Keratinocyte (primary cell): ENCODE measurements around the gene CPNE1. TPM values are rescaled to one million over a fixed set of nuclear protein-coding genes. Genes with fewer than 3 reads are reported as not detected.

ENCODE experiments used
- DNase-seq: peaks from one replicate; pipeline ENCODE4 v3.0.0-alpha.2; 2011; ENCODE audit warnings: low read depth, missing footprints, low spot score
- FAIRE-seq: peaks from 2 replicates; lab custom pipeline; 2011; peaks lifted over from hg19 to GRCh38; lab: Jason Lieb, UNC
- H2AFZ ChIP-seq: 2 replicates; pipeline ENCODE4 v1.6.0; 2012; ENCODE audit warnings: low read length, control low read depth, inconsistent platforms; ENCODE audit not compliant: control insufficient read depth
- H3K27ac ChIP-seq: 2 replicates; pipeline ENCODE4 v1.5.1; 2011; ENCODE audit warnings: low read length; ENCODE audit not compliant: control insufficient read depth, insufficient read depth
- H3K27me3 ChIP-seq: 3 replicates; pipeline ENCODE4 v1.6.0; 2011; ENCODE audit warnings: low read length; ENCODE audit not compliant: control insufficient read depth, insufficient read depth; ENCODE audit errors: extremely low read depth
- H3K36me3 ChIP-seq, 2 experiments: 2 replicates in 1 of 2; 3 replicates in 1 of 2; pipeline ENCODE4 v1.5.1; 2011; ENCODE audit warnings: low read length in 2 of 2, mild to moderate bottlenecking in 1 of 2; ENCODE audit not compliant: control insufficient read depth in 2 of 2, insufficient read depth in 2 of 2; ENCODE audit errors: extremely low read depth in 1 of 2
- H3K4me1 ChIP-seq: 3 replicates; pipeline ENCODE4 v1.5.1; 2011; ENCODE audit warnings: low read length; ENCODE audit not compliant: control insufficient read depth, insufficient read depth; ENCODE audit errors: extremely low read depth
- H3K4me2 ChIP-seq: 3 replicates; pipeline ENCODE4 v1.6.0; 2011; ENCODE audit warnings: low read depth, low read length; ENCODE audit not compliant: control insufficient read depth, insufficient read depth; ENCODE audit errors: extremely low read depth
- H3K4me3 ChIP-seq, 3 experiments: fragments of 200-600 bp in 1 of 3; sonication (generic) in 1 of 3; 2 replicates in 2 of 3; 3 replicates in 1 of 3; pipeline ENCODE4 v1.5.1; 2011 to 2016; ENCODE audit warnings: low read length in 3 of 3, mild to moderate bottlenecking in 3 of 3, control low read depth in 2 of 3, inconsistent platforms in 1 of 3, low read depth in 1 of 3, mixed read lengths in 1 of 3, mixed run types in 1 of 3, moderate library complexity in 1 of 3; ENCODE audit not compliant: control insufficient read depth in 2 of 3, insufficient read depth in 2 of 3; ENCODE audit errors: extremely low read depth in 1 of 3
- H3K79me2 ChIP-seq: 2 replicates; pipeline ENCODE4 v1.6.0; 2012; ENCODE audit warnings: low read length; ENCODE audit not compliant: control insufficient read depth, insufficient read depth
- H3K9ac ChIP-seq: 3 replicates; pipeline ENCODE4 v1.6.0; 2011; ENCODE audit warnings: low read length; ENCODE audit not compliant: control insufficient read depth, insufficient read depth; ENCODE audit errors: extremely low read depth
- H3K9me1 ChIP-seq: 3 replicates; pipeline ENCODE4 v1.6.0; 2011; ENCODE audit warnings: low read length; ENCODE audit not compliant: control insufficient read depth, insufficient read depth; ENCODE audit errors: extremely low read depth
- H3K9me3 ChIP-seq: 2 replicates; pipeline ENCODE4 v1.5.1; 2012; ENCODE audit warnings: low read depth, low read length; ENCODE audit not compliant: control insufficient read depth
- H4K20me1 ChIP-seq: 3 replicates; pipeline ENCODE4 v1.6.0; 2011; ENCODE audit warnings: low read length; ENCODE audit not compliant: control insufficient read depth, insufficient read depth; ENCODE audit errors: extremely low read depth
- EZH2 ChIP-seq: IDR thresholded peaks from one replicate; pipeline ENCODE4 v1.6.1; 2012; ENCODE audit warnings: inconsistent platforms, mild to moderate bottlenecking, low read length, moderate library complexity
- dilution Hi-C: fragments of 300-500 bp; cut with MboI; formaldehyde crosslinking; loops from one replicate; pipeline ENCODE4 v1.7.0; 2020; ENCODE audit warnings: low sequenced_read_pairs; ENCODE audit not compliant: extremely low pct_ligation_motif_present
- polyA plus RNA-seq, 5 experiments: library from polyadenylated mRNA; depleted of rRNA in 3 of 5; stranded (reverse) in 3 of 5; stranded (forward) in 1 of 5; unstranded in 1 of 5; fragments of >200 nt; gene quantifications; 1 replicate in 1 of 5; 2 replicates in 3 of 5; 3 replicates in 1 of 5; pipeline versions ENCODE4 v1.2.1 to v1.2.3, GENCODE V29; 2011 to 2012; ENCODE audit warnings: missing spikeins in 2 of 5, low read depth in 1 of 5, low replicate concordance in 1 of 5
- TF ChIP-seq, protein P1 (sequence below), 3 experiments: IDR thresholded peaks in 1 of 3; conservative IDR thresholded peaks in 1 of 3; optimal IDR thresholded peaks in 1 of 3; 2 replicates in 2 of 3; 3 replicates in 1 of 3; pipeline versions ENCODE3 to v1.5.1; 2011; ENCODE audit warnings: low read length in 3 of 3, mild to moderate bottlenecking in 3 of 3, moderate library complexity in 2 of 3, control low read depth in 1 of 3, inconsistent platforms in 1 of 3; ENCODE audit not compliant: insufficient read depth in 2 of 3; ENCODE audit errors: extremely low read depth in 1 of 3

CPNE1 gene
- polyA plus RNA-seq, 1 donor (not counting 4 experiments of a cell fraction or from before 2014, with no cell fraction given): 111 TPM

DNA sequence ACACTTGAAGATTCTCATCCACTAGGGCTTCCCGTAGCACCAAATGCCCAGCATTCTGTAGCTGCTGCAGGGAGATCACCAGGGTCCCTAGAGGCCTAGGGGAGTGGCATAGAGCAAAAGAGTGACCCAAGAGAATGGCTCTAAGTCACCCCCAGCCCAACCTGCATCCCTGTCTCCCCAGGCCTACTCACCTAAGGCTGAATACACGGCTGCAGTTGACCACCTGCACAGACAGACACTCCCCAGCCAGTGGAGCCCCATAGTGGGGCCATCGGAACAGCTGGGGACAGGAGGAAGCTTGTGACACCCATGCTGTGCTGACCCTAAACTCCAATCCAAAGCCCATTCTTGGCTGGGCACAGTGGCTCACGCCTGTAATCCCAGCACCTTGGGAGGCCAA lies 58.6 kb downstream of the CPNE1 start:
- FAIRE-seq: no peak
- Histone ChIP-seq H3K9me3 (no peaks in the 10 kb centered on the region), H3K79me2 (no peaks in the 10 kb centered on the region), H3K9ac (no peak overlapping the region), H3K27me3 (peaks cover 11% of the 10 kb centered on the region), H3K4me1 (peaks cover 11% of the 10 kb centered on the region), H3K9me1 (no peaks in the 10 kb centered on the region), H3K27ac (no peak overlapping the region), H2AFZ (no peak overlapping the region), H4K20me1 (no peaks in the 10 kb centered on the region), H3K4me3 (no peak overlapping the region), H3K36me3 (no peaks in the 10 kb centered on the region), H3K4me2 (no peak overlapping the region)
- dilution Hi-C loops: no loop called here
- DNase-seq: no peak
- TF ChIP-seq EZH2: no peak
- TF ChIP-seq, protein P1, sequence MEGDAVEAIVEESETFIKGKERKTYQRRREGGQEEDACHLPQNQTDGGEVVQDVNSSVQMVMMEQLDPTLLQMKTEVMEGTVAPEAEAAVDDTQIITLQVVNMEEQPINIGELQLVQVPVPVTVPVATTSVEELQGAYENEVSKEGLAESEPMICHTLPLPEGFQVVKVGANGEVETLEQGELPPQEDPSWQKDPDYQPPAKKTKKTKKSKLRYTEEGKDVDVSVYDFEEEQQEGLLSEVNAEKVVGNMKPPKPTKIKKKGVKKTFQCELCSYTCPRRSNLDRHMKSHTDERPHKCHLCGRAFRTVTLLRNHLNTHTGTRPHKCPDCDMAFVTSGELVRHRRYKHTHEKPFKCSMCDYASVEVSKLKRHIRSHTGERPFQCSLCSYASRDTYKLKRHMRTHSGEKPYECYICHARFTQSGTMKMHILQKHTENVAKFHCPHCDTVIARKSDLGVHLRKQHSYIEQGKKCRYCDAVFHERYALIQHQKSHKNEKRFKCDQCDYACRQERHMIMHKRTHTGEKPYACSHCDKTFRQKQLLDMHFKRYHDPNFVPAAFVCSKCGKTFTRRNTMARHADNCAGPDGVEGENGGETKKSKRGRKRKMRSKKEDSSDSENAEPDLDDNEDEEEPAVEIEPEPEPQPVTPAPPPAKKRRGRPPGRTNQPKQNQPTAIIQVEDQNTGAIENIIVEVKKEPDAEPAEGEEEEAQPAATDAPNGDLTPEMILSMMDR (optimal IDR thresholded peaks at IDR 0.05 in 1 of 3, IDR thresholded peaks at IDR 0.05 in 1 of 3, conservative IDR thresholded peaks at IDR 0.05 in 1 of 3; ENCODE audit: extremely low read depth in 1 of 3, insufficient read depth in 2 of 3, low read length in 3 of 3): no peak

- Histone ChIP-seq H3K36me3 (no peaks in the 10 kb centered on the region), H4K20me1 (no peaks in the 10 kb centered on the region)
Measured at GRCh38 chr20:35604449-35604747, 60.3 kb downstream of the CPNE1 start.

More at GRCh38 chr20:35604449-35604747, 60.3 kb downstream of the CPNE1 start:
- Histone ChIP-seq H3K27me3 (peaks cover 27% of the 10 kb centered on the region), H3K9me1 (no peaks in the 10 kb centered on the region), H3K27ac (no peak overlapping the region), H3K4me1 (peaks cover 14% of the 10 kb centered on the region), H3K4me2 (no peak overlapping the region), H3K9me3 (no peaks in the 10 kb centered on the region), H3K4me3 (no peak overlapping the region), H3K79me2 (no peaks in the 10 kb centered on the region), H2AFZ (no peak overlapping the region), H3K9ac (no peak overlapping the region)
- TF ChIP-seq EZH2: no peak
- TF ChIP-seq, protein P1 (optimal IDR thresholded peaks at IDR 0.05 in 1 of 3, IDR thresholded peaks at IDR 0.05 in 1 of 3, conservative IDR thresholded peaks at IDR 0.05 in 1 of 3; ENCODE audit: extremely low read depth in 1 of 3, insufficient read depth in 2 of 3, low read length in 3 of 3): peak; percentile 41 to 60 (median 51)
- dilution Hi-C loops: no loop called here
- DNase-seq (no peak), FAIRE-seq (no peak)
